NB4 (cell line): ENCODE measurements around the gene KRT13.

Experiments
- DNase-seq: peaks from one replicate; pipeline ENCODE4 v3.0.0; 2010; ENCODE audit warnings: low read depth
- H3K4me3 ChIP-seq: one replicate; pipeline ENCODE4 v1.5.1; 2011; ENCODE audit warnings: mild to moderate bottlenecking, low read depth, low read length, moderate library complexity
- MYC ChIP-seq: IDR thresholded peaks from 2 replicates; pipeline ENCODE4 v1.6.1; 2011; ENCODE audit warnings: low read depth, low read length
- POLR2A ChIP-seq: IDR thresholded peaks from 2 replicates; pipeline ENCODE4 v1.6.1; 2011; ENCODE audit warnings: mild to moderate bottlenecking; ENCODE audit not compliant: insufficient read length; ENCODE audit errors: extremely low read depth
- TF ChIP-seq, protein P1 (sequence below): IDR thresholded peaks from 2 replicates; pipeline ENCODE4 v1.6.1; 2011; ENCODE audit warnings: low read depth, low read length
- TF ChIP-seq, protein P2 (sequence below): IDR thresholded peaks from one replicate; pipeline ENCODE4 v1.5.1; 2012; ENCODE audit warnings: low read depth, low read length

Gene KRT13

GRCh38 chr17:41533613-41534012 is 28.2 kb upstream of the KRT13 start:
- TF ChIP-seq, protein P1, sequence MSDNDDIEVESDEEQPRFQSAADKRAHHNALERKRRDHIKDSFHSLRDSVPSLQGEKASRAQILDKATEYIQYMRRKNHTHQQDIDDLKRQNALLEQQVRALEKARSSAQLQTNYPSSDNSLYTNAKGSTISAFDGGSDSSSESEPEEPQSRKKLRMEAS, result no peak
- no peak for TF ChIP-seq POLR2A
- TF ChIP-seq, protein P2, sequence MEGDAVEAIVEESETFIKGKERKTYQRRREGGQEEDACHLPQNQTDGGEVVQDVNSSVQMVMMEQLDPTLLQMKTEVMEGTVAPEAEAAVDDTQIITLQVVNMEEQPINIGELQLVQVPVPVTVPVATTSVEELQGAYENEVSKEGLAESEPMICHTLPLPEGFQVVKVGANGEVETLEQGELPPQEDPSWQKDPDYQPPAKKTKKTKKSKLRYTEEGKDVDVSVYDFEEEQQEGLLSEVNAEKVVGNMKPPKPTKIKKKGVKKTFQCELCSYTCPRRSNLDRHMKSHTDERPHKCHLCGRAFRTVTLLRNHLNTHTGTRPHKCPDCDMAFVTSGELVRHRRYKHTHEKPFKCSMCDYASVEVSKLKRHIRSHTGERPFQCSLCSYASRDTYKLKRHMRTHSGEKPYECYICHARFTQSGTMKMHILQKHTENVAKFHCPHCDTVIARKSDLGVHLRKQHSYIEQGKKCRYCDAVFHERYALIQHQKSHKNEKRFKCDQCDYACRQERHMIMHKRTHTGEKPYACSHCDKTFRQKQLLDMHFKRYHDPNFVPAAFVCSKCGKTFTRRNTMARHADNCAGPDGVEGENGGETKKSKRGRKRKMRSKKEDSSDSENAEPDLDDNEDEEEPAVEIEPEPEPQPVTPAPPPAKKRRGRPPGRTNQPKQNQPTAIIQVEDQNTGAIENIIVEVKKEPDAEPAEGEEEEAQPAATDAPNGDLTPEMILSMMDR, result no peak
- no peak for TF ChIP-seq MYC
- H3K4me3 ChIP-seq, result no peak overlapping the region
- no peak for DNase-seq

DNA sequence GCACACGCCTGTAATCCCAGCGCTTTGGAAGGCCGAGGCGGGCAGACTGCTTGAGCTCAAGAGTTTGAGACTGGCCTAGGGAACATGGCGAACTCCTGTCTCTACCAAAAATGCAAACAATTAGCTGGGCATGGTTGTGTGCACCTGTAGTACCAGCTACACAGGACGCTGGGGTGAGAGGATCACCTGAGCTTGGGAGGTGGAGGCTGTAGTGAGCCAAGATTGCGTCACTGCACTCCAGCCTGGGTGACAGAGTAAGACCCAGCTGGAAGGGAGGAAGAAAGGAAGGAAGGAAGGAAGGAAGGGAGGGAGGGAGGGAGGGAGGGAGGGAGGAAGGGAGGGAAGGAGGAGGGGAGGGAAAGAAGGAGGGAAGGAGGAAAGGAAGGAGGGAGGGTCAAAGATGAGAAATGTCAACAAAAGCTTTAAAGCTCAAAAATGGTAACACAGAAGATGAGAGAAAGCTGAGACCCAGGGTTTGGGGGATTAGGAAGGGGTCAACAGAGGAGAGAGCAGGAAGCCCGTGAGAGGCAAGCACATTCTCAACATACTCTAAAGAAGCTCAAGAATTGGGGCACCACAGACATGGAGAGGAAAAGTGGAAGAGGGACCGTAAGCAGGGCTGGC is 27.6 kb upstream of the KRT13 start:
- TF ChIP-seq POLR2A, result no peak
- TF ChIP-seq, protein P1, result no peak
- TF ChIP-seq, protein P2, result no peak
- no peak for DNase-seq
- H3K4me3 ChIP-seq, result no peak overlapping the region

GRCh38 chr17:41531993-41532392 is 26.6 kb upstream of the KRT13 start:
- no peak for DNase-seq
- TF ChIP-seq POLR2A, result no peak
- TF ChIP-seq, protein P1, result no peak
- TF ChIP-seq, protein P2, result no peak
- H3K4me3 ChIP-seq, result no peak overlapping the region

DNA sequence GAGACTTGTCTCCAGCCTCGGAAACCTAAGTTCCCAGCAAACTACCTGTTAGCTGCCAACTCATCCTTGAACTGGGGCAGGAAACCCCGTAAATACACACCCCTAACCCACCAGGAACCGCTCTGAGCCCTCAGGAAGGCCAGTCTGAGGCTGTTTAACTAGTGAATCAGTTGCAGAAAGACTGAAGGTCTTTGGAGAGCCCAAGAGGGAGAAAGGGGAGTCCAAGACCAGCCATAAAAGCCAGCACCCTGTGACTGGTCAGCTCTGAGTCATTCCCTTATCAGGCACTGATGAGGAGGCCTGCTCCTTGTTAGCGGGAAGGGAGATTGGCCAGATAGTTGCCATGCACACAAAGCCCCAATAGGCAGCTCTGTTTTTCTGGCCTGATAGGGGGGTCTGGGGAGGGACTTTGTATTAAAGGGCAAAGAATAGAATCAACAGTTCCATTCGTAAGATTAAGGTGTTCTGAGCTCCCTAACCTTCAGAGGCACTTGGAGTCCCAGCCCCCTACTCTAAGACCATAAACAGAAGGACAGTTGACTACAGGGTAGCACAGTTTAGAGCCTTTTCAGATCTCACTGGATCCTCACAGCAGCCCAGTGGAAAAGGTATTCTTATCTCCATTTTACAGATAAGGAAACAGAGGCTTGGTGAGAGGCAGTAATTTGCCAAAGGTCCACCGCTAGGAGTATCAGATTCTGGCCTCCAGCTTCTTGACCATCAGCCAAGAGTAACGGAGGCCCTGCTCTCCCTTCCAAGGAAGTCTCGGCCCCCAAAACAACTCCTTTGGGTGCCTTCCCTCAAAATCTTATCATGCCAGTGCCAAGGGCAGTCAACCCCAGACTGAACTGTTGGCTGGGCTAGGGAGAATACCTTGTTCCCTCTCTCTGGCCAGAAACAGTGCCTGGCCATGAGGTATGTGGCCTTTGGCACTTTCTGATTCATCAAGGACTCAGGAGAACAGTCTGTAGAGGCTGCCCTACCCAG is 24.9 kb upstream of the KRT13 start:
- DNase-seq, result peak; percentile 52
- TF ChIP-seq, protein P2, result no peak
- TF ChIP-seq, protein P1, result no peak
- no peak for TF ChIP-seq POLR2A
- no peak for TF ChIP-seq MYC
- no peak overlapping the region for H3K4me3 ChIP-seq

DNA sequence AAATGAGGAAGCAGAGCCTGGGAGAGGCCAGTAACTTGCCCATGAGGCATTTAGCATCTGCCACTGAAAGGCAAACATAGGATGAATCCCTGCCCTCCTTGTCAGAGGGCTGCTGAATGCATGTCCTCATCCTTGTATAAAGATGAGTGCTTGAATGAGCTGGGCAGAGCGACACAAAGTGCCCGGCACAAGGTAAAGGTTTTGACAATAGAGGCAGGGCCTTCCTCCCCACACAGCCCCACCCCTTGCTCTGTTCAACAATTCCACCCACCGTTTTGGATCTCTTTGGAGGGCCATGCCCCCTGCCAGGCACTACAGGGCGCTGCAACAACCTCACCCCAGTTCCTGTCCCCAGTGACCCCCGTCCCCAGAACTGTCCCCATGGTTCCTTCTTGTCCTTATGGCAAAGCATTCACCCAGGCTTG is 24.1 kb upstream of the KRT13 start:
- H3K4me3 ChIP-seq, result no peak overlapping the region
- TF ChIP-seq MYC (no peak), POLR2A (no peak)
- TF ChIP-seq, protein P1, result no peak
- TF ChIP-seq, protein P2, result no peak

More for the DNA sequence above, 24.1 kb upstream of the KRT13 start:
- DNase-seq, result peak; percentile 20
